ENCODE results near the gene RLBP1.

GRCh38 chr15:89208256-89208655, 13.1 kb downstream of the RLBP1 start:
- TF ChIP-seq CTCF (IDR thresholded peaks at IDR 0.05) (no peak), MAX (CRISPR knock-in tag; IDR thresholded peaks at IDR 0.05) (no peak), AR (CRISPR knock-in tag; IDR thresholded peaks at IDR 0.05) (no peak)
